Measurements from ENCODE around the gene ABCD3. TPM values are rescaled to one million over a fixed set of nuclear protein-coding genes. Genes with fewer than 3 reads are reported as not detected.

ABCD3 gene
- total and polyA plus RNA-seq, 2 donors from 2014 or later, result 43.2 to 65.1 TPM

GRCh38 chr1:94394247-94394646 is 23.9 kb upstream of the ABCD3 start:
- H3K36me3 ChIP-seq (ENCODE audit: control insufficient read depth in 2 of 3, insufficient read depth in 3 of 3, low read length in 3 of 3), result no peaks in the 10 kb centered on the region
- DNase-seq (no peak), FAIRE-seq (no peak)
- no peaks in the 10 kb centered on the region for H3K9me3 ChIP-seq (ENCODE audit: control insufficient read depth in 2 of 3, insufficient read depth in 1 of 3, low read length in 3 of 3)
- no peak overlapping the region for H3K4me3 ChIP-seq (ENCODE audit: low read length in 3 of 3)
- peaks cover 0 to 4% (median 0%) of the 10 kb centered on the region in 3 donors for H3K4me1 ChIP-seq (ENCODE audit: control insufficient read depth in 2 of 3, insufficient read depth in 2 of 3, low read depth in 1 of 3, low read length in 3 of 3)
- H3K9ac ChIP-seq (ENCODE audit: low read length in 3 of 3), result no peak overlapping the region
- H3K27me3 ChIP-seq (ENCODE audit: control insufficient read depth, insufficient read depth, low read length), result no peaks in the 10 kb centered on the region
- intact Hi-C loops (cut with DNase I), result no loop called here
- no peak overlapping the region for H3K27ac ChIP-seq (ENCODE audit: low read depth in 2 of 2, low read length in 2 of 2)
- no peak for TF ChIP-seq CTCF (IDR thresholded peaks at IDR 0.05; ENCODE audit: borderline replicate concordance, extremely low read depth, insufficient read depth)

- Histone ChIP-seq H3K4me1 (ENCODE audit: control insufficient read depth in 2 of 3, insufficient read depth in 2 of 3, low read depth in 1 of 3, low read length in 3 of 3) (peaks cover 0 to 4% (median 0%) of the 10 kb centered on the region in 3 donors), H3K9ac (ENCODE audit: low read length in 3 of 3) (no peak overlapping the region), H3K27ac (ENCODE audit: low read depth in 2 of 2, low read length in 2 of 2) (no peak overlapping the region), H3K9me3 (ENCODE audit: control insufficient read depth in 2 of 3, insufficient read depth in 1 of 3, low read length in 3 of 3) (no peaks in the 10 kb centered on the region), H3K27me3 (ENCODE audit: control insufficient read depth, insufficient read depth, low read length) (no peaks in the 10 kb centered on the region), H3K4me3 (ENCODE audit: low read length in 3 of 3) (no peak overlapping the region), H3K36me3 (ENCODE audit: control insufficient read depth in 2 of 3, insufficient read depth in 3 of 3, low read length in 3 of 3) (no peaks in the 10 kb centered on the region)
- no peak for FAIRE-seq
- no peak for DNase-seq
- intact Hi-C loops (cut with DNase I), result no loop called here
- no peak for TF ChIP-seq CTCF (IDR thresholded peaks at IDR 0.05; ENCODE audit: borderline replicate concordance, extremely low read depth, insufficient read depth)
These were observed 23.0 kb upstream of the ABCD3 start for GRCh38 chr1:94395231-94395630.

GRCh38 chr1:94395748-94396309 is 22.4 kb upstream of the ABCD3 start:
- no peak overlapping the region for H3K4me3 ChIP-seq (ENCODE audit: low read length in 3 of 3)
- no peak overlapping the region for H3K27ac ChIP-seq (ENCODE audit: low read depth in 2 of 2, low read length in 2 of 2)
- H3K27me3 ChIP-seq (ENCODE audit: control insufficient read depth, insufficient read depth, low read length), result no peaks in the 10 kb centered on the region
- DNase-seq, result no peak
- no peaks in the 10 kb centered on the region for H3K36me3 ChIP-seq (ENCODE audit: control insufficient read depth in 2 of 3, insufficient read depth in 3 of 3, low read length in 3 of 3)
- no peak for FAIRE-seq
- no peak for TF ChIP-seq CTCF (IDR thresholded peaks at IDR 0.05; ENCODE audit: borderline replicate concordance, extremely low read depth, insufficient read depth)
- H3K9me3 ChIP-seq (ENCODE audit: control insufficient read depth in 2 of 3, insufficient read depth in 1 of 3, low read length in 3 of 3), result no peaks in the 10 kb centered on the region
- intact Hi-C loops (cut with DNase I), result no loop called here
- peaks cover 0 to 4% (median 0%) of the 10 kb centered on the region in 3 donors for H3K4me1 ChIP-seq (ENCODE audit: control insufficient read depth in 2 of 3, insufficient read depth in 2 of 3, low read depth in 1 of 3, low read length in 3 of 3)
- no peak overlapping the region for H3K9ac ChIP-seq (ENCODE audit: low read length in 3 of 3)
